ENCODE results near the gene ACAD9.
A peak's percentile ranks its signal among the peaks of the same experiment; 100 is the strongest.
"Not testable (repeated sequence)": the region's sequence is repeated elsewhere in the genome, so short reads cannot be mapped to it uniquely, and the experiment has no call there.

The ACAD9 gene

GRCh38 chr3:128859630-128860029, 19.8 kb upstream of the ACAD9 start:
- no peak for DNase-seq (ENCODE audit: low read depth in 1 of 2, low spot score in 1 of 2)

DNA sequence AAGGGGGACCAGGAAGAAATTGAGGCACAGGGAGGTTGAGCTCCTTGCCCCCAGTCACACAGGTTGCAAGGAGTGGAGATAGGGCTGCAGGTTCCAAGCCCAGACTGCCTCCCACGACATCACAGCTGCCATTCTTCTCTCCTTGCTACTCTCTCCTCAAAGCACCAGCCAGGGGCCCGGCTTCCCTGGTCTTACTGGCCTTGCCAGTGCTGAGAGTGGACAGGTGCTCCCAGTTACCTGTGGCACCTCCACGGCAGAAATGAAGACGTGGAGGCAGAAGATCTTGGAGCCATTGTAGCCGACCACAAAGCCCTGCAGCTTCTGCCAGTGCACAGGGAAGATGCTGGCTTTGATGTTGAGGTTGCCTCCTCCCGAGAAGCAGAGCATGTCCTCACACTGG, 17.9 kb upstream of the ACAD9 start:
- no peak for DNase-seq (ENCODE audit: low read depth in 1 of 2, low spot score in 1 of 2)

GRCh38 chr3:128863560-128863959, 15.9 kb upstream of the ACAD9 start:
- DNase-seq (ENCODE audit: low read depth in 1 of 2, low spot score in 1 of 2) = no peak

- DNase-seq (ENCODE audit: low read depth in 1 of 2, low spot score in 1 of 2) = no peak
These were observed 15.0 kb upstream of the ACAD9 start for GRCh38 chr3:128864351-128864811.

- DNase-seq (ENCODE audit: low read depth in 1 of 2, low spot score in 1 of 2) = not testable (repeated sequence)
These were observed 14.3 kb upstream of the ACAD9 start for GRCh38 chr3:128864849-128865804.

- no peak for DNase-seq (ENCODE audit: low read depth in 1 of 2, low spot score in 1 of 2)
These were observed 12.0 kb upstream of the ACAD9 start for GRCh38 chr3:128867200-128868125.

- DNase-seq (ENCODE audit: low read depth in 1 of 2, low spot score in 1 of 2) = no peak
These were observed 9.1 kb upstream of the ACAD9 start for GRCh38 chr3:128870347-128870746.

GRCh38 chr3:128872282-128872681, 7.1 kb upstream of the ACAD9 start:
- no peak for DNase-seq (ENCODE audit: low read depth in 1 of 2, low spot score in 1 of 2)

GRCh38 chr3:128872744-128873143, 6.7 kb upstream of the ACAD9 start:
- no peak for DNase-seq (ENCODE audit: low read depth in 1 of 2, low spot score in 1 of 2)

DNA sequence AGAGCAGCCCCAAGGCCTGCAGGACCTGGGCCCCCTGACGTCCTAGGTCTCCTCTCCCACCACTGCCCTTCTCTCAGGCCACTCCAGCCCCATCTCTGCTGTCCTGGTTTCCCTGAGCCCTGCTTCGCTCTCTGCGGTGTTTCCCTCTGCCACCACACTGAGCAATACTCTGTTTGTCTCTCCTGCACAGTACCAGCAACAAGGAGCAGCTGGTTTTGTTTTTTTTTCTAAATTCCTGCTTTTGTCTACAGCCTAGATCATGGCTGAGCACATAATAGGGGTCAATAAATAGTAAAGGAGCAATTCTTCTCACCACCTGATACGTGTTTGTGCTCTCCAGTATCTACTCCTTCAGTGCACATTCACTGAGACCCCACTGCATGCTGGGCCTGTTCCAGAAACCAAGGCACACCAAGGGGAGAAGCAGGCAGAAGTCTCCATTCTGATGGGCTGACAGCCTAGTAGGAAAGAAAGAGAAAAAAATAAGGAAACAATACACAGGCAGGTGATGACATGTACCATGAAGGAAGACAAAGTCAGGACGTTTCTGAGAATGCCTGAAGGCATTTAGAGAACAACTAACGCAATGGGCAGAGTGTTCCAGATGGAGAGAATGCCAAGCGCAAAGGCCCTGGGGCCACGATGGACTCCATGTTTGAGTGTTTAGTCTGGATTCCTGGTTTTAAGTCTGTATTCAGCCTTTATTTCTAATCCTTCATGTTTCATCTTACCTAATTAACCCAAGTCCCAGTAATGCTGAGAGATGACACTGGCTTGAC, 6.0 kb upstream of the ACAD9 start:
- DNase-seq (ENCODE audit: low read depth in 1 of 2, low spot score in 1 of 2) = no peak

- DNase-seq (ENCODE audit: low read depth in 1 of 2, low spot score in 1 of 2) = no peak
These were observed 4.8 kb upstream of the ACAD9 start for GRCh38 chr3:128874481-128875180.

GRCh38 chr3:128875556-128876120, 3.8 kb upstream of the ACAD9 start:
- peak; percentile 24 to 54 for DNase-seq (ENCODE audit: low read depth in 1 of 2, low spot score in 1 of 2)

- DNase-seq (ENCODE audit: low read depth in 1 of 2, low spot score in 1 of 2) = no peak
These were observed 1.4 kb upstream of the ACAD9 start for GRCh38 chr3:128878011-128878457.

- DNase-seq (ENCODE audit: low read depth in 1 of 2, low spot score in 1 of 2) = peak; percentile 1 to 15
These were observed 780 bp upstream of the ACAD9 start for GRCh38 chr3:128878556-128879124.

DNA sequence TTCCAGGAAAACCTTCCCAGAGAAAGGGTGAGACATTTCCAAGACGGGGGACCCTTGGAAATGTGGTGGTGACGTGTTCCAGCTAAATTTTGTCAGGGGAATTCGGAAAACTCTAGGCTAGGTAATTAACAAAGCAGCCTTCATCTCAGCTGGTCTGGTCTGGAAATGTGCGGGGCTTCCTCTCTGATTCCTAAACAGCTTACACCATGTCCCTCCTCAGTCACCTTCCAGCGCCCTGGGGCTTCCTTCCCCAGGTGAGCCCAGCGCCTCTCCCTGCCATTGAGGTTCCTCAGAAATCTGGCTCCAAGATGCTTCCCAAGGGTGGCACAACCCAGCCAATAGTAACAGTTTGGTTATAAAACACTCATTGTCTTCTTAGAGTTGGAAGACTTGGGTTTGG, 571 bp downstream of the ACAD9 start:
- DNase-seq (ENCODE audit: low read depth in 1 of 2, low spot score in 1 of 2) = no peak

DNA sequence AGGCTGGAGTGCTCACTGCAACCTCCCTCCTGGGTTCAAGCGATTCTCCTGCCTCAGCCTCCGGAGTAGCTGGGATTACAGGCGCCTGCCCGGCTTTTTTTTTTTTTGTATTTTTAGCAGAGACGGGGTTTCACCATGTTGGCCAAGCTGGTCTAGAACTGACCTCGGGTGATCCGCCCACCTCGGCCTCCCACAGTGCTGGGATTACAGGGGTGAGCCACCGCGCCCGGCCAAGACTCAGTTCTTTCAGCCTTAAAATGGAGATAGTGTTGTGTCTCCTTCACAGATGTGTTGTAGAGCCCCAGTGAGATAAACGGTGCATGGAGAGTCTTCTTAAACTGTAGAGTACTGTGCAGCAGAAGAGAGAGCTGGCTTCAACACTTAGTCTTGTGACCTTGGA, 1.0 kb downstream of the ACAD9 start:
- DNase-seq (ENCODE audit: low read depth in 1 of 2, low spot score in 1 of 2) = not testable (repeated sequence)

DNA sequence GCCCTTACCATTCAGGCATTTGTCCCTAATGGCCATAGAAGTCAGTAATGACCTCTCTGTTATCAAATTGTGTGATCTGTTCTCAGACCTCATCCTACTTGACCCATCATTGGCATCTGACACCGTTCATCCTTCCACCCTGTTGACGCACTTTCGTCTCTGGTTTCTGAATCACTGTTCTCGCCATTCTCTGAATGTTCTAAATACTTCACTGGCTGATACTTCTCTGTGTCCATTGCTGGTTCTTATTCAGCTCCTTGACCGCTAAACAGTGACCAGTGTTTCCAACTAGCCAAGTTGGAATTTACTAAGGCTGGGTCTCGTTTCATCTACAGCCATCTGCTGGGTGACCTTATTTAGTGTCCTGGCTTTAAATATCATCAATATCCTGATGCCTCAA, 2.2 kb downstream of the ACAD9 start:
- DNase-seq (ENCODE audit: low read depth in 1 of 2, low spot score in 1 of 2) = no peak

DNA sequence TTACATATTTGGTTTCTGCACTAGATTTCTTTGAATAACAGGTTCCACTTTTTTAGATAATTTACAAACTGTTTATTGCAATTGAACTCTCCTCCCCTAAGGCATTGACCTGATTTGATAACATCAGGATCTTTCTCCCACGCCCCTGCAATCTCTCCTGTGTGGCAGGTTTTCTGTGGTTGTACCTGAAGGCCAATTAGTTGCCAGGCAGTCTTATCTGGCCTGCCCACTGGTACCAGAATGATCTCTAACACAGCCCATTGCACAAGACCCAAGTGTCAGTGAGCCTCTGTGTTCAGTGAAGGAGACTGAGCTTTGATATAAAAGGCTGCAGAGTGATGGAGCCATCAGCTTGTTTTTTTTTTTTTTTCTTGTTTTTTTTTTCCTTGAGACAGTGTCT, 3.3 kb downstream of the ACAD9 start:
- no peak for DNase-seq (ENCODE audit: low read depth in 1 of 2, low spot score in 1 of 2)

- no peak for DNase-seq (ENCODE audit: low read depth in 1 of 2, low spot score in 1 of 2)
These were observed 5.6 kb downstream of the ACAD9 start for GRCh38 chr3:128884992-128885391.

All from activated CD4-positive, alpha-beta T cell treated with anti-CD3 and anti-CD28 coated beads, Interleukin-2, amount 50 U/mL, for 24 hours (primary cell).